Caco-2 (cell line): ENCODE results near the gene ATCAY. TPM values are rescaled to one million over a fixed set of nuclear protein-coding genes. Genes with fewer than 3 reads are reported as not detected.
A peak's percentile ranks its signal among the peaks of the same experiment; 100 is the strongest.

ENCODE experiments used
- BruUV-seq: library from RNA; stranded (reverse); fragments of 400-500 nt; replicated peaks from 2 replicates; lab custom pipeline; 2021; lab: Mats Ljungman, UMichigan
- CTCF ChIA-PET: fragments of 300-600 bp; sonication (Branson Sonifier 250); formaldehyde crosslinking; loops from one replicate; lab custom pipeline; 2022; ENCODE audit warnings: antibody characterized with exemption; lab: Charles Lee
- POLR2A ChIA-PET: fragments of 300-600 bp; sonication (Branson Sonifier 250); formaldehyde crosslinking; loops from one replicate; lab custom pipeline; 2022; ENCODE audit warnings: antibody characterized with exemption; lab: Charles Lee
- DNase-seq, 2 experiments: peaks; one replicate each; pipeline versions ENCODE4 v3.0.0 to v3.0.0-alpha.2; 2020 to 2022
- H3K27me3 ChIP-seq: replicated peaks from 2 replicates; pipeline ENCODE4 v1.6.0; 2011; ENCODE audit warnings: low read length; ENCODE audit not compliant: control insufficient read depth, insufficient read depth
- H3K36me3 ChIP-seq: 2 replicates; pipeline ENCODE4 v1.5.1; 2011; ENCODE audit warnings: low read length; ENCODE audit not compliant: control insufficient read depth, insufficient read depth
- H3K4me1 ChIP-seq: fragments of 250-450 bp; sonication (Bioruptor Pico); 2 replicates; pipeline ENCODE4 v1.5.1; 2020; ENCODE audit warnings: mild to moderate bottlenecking
- H3K4me3 ChIP-seq: 2 replicates; pipeline ENCODE4 v1.5.1; 2011; ENCODE audit warnings: low read depth, mild to moderate bottlenecking, control low read depth, low read length
- H3K9me3 ChIP-seq: fragments of 250-450 bp; sonication (Bioruptor Pico); 2 replicates; pipeline ENCODE4 v1.5.1; 2020; ENCODE audit warnings: mild to moderate bottlenecking, moderate library complexity
- H3K27ac Mint-ChIP-seq: one replicate; pipeline ENCODE4 v1.8.0; 2022; ENCODE audit warnings: mixed read lengths; ENCODE audit not compliant: unreplicated experiment
- H3K27me3 Mint-ChIP-seq: one replicate; pipeline ENCODE4 v1.8.0; 2022; ENCODE audit warnings: mixed read lengths; ENCODE audit not compliant: insufficient read depth, unreplicated experiment
- H3K36me3 Mint-ChIP-seq: one replicate; pipeline ENCODE4 v1.8.0; 2022; ENCODE audit warnings: mild to moderate bottlenecking, mixed read lengths; ENCODE audit not compliant: insufficient read depth, unreplicated experiment
- H3K4me1 Mint-ChIP-seq: one replicate; pipeline ENCODE4 v1.8.0; 2022; ENCODE audit warnings: low read depth, mixed read lengths; ENCODE audit not compliant: unreplicated experiment
- H3K4me3 Mint-ChIP-seq: one replicate; pipeline ENCODE4 v1.8.0; 2022; ENCODE audit warnings: mild to moderate bottlenecking, moderate library complexity, mixed read lengths; ENCODE audit not compliant: unreplicated experiment
- H3K9me3 Mint-ChIP-seq: one replicate; pipeline ENCODE4 v1.8.0; 2022; ENCODE audit warnings: mixed read lengths; ENCODE audit not compliant: unreplicated experiment
- intact Hi-C: fragments of 100-400 bp; cut with micrococcal nuclease; formaldehyde crosslinking; loops from one replicate; pipeline ENCODE4 v1.10.0; 2022; ENCODE audit not compliant: unreplicated experiment
- total RNA-seq: library from RNA; stranded (reverse); gene quantifications from 2 replicates; pipeline ENCODE4 v1.2.3, GENCODE V29; 2022
- TF ChIP-seq, protein P1 (sequence below), 2 experiments: fragments of 200-600 bp in 1 of 2; IDR thresholded peaks; 1 replicate in 1 of 2; 2 replicates in 1 of 2; pipeline versions ENCODE4 v1.5.1 to v1.8.0; 2011 to 2022; ENCODE audit warnings: antibody characterized with exemption in 1 of 2, control low read depth in 1 of 2, inconsistent platforms in 1 of 2, low read depth in 1 of 2, low read length in 1 of 2, mild to moderate bottlenecking in 1 of 2, moderate library complexity in 1 of 2; ENCODE audit not compliant: insufficient read depth in 1 of 2, severe bottlenecking in 1 of 2, unreplicated experiment in 1 of 2

Gene ATCAY
- total RNA-seq, 1 experiment from 2014 or later: not detected

DNA sequence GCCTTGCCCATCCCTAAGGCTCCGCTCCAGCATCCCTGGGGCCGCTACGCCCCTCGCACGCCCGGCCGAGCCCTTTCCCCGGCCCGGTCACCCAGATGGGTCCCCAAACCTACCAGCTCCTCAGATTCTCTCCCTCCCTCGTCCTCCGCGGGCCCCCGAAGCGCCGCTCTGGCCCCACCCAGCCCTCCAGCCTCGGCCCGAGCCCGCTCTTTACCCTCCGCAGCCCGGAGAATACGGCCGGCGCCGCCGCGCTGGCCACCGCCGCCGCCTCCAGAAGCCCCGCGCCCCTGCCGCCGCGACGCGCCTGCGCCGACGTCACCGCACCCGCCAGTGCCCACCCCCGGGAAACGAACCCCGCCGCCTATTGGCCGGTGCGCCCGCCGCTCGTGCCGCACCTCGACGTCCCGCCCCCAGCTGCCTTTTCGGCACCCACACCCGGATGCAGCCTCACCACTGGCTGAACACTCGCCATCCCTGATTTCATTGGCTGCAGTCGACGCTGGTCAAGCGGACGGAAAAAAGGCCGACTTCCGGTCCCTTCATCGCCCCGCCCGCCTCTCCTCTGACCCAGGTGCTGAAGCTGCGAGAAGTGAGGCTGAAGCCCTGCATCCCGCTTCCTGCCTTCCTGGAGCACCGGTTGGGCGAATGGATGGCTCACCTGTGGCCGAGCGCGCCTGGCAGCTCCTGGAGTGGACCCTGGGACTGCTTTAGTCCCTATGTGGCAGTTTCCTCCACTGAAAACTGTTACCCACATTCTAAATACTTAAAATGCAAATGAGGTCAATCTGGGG is 90.5 kb downstream of the ATCAY start, which contains the start of gene DAPK3:
Gene DAPK3 (minus strand): TSS at position 292 of the 791 bp plus-strand sequence. CDS start 1,364 bp downstream, outside the sequence.
- Histone ChIP-seq H3K9me3 (no peaks in the 10 kb centered on the region), H3K27me3 (no peaks in the 10 kb centered on the region), H3K4me1 (peaks cover 28% of the 10 kb centered on the region), H3K36me3 (peaks cover 1% of the 10 kb centered on the region; the same call in 1 of the 2 replicates), H3K4me3 (peak within 1 kb of the TSS; percentile 97)
- ChIA-PET CTCF (interaction anchor here (0.5 to 1.9 kb wide), 6 partner anchors 14 to 229 kb away, joined by 3 to 21 read pairs (median 4); partner anchors contain the start of gene EEF2), POLR2A (interaction anchor here (0.6 to 3.6 kb wide), 5 partner anchors 11 to 431 kb away, joined by 3 to 67 read pairs (median 5); partner anchors contain the start of gene EEF2)
- BruUV-seq: no TSS peak
- TF ChIP-seq, protein P1, sequence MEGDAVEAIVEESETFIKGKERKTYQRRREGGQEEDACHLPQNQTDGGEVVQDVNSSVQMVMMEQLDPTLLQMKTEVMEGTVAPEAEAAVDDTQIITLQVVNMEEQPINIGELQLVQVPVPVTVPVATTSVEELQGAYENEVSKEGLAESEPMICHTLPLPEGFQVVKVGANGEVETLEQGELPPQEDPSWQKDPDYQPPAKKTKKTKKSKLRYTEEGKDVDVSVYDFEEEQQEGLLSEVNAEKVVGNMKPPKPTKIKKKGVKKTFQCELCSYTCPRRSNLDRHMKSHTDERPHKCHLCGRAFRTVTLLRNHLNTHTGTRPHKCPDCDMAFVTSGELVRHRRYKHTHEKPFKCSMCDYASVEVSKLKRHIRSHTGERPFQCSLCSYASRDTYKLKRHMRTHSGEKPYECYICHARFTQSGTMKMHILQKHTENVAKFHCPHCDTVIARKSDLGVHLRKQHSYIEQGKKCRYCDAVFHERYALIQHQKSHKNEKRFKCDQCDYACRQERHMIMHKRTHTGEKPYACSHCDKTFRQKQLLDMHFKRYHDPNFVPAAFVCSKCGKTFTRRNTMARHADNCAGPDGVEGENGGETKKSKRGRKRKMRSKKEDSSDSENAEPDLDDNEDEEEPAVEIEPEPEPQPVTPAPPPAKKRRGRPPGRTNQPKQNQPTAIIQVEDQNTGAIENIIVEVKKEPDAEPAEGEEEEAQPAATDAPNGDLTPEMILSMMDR (IDR thresholded peaks at IDR 0.05; ENCODE audit: insufficient read depth in 1 of 2, low read depth in 1 of 2, low read length in 1 of 2, severe bottlenecking in 1 of 2, unreplicated experiment in 1 of 2): no peak
- peaks cover 22% of the 10 kb centered on the region for H3K4me1 Mint-ChIP-seq
- H3K36me3 Mint-ChIP-seq: peaks cover 67% of the 10 kb centered on the region
- peak within 1 kb of the TSS; percentile 78 for H3K4me3 Mint-ChIP-seq
- intact Hi-C loops: no loop called here
- H3K27ac Mint-ChIP-seq: peak within 1 kb of the TSS; percentile 79
- no peaks in the 10 kb centered on the region for H3K27me3 Mint-ChIP-seq
- no peaks in the 10 kb centered on the region for H3K9me3 Mint-ChIP-seq
- DNase-seq: peak; percentile 98

DNA sequence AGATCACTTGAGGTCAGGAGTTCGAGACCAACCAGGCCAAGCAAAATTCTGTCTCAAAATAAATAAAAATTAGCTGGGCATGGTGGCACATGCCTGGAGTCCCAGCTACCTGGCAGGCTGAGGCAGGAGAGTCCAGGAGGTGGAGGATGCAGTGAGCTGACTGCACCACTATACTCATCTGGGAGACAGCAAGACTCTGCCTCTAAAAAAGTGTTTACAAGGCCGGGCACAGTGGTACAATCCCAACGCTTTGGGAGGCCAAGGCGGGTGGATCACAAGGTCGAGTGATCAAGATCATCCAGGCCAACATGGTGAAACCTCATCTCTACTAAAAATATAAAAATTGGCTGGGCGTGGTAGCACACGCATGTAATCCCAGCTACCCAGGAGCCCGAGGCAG is 94.7 kb downstream of the ATCAY start:
- no peak overlapping the region for H3K27ac Mint-ChIP-seq
- no TSS peak for BruUV-seq
- H3K36me3 ChIP-seq: peaks cover 19% of the 10 kb centered on the region
- ChIA-PET POLR2A (no interaction called here), CTCF (interaction anchor here (0.6 to 0.7 kb wide), 2 partner anchors 9 to 13 kb away, joined by 5 to 7 read pairs; no protein-coding TSS in a partner anchor)
- no peak for DNase-seq
- no peak overlapping the region for H3K4me3 Mint-ChIP-seq
- intact Hi-C loops: no loop called here
- peaks cover 68% of the 10 kb centered on the region for H3K36me3 Mint-ChIP-seq
- no peaks in the 10 kb centered on the region for H3K4me1 ChIP-seq
- TF ChIP-seq, protein P1 (IDR thresholded peaks at IDR 0.05; ENCODE audit: insufficient read depth in 1 of 2, low read depth in 1 of 2, low read length in 1 of 2, severe bottlenecking in 1 of 2, unreplicated experiment in 1 of 2): no peak
- H3K4me3 ChIP-seq: no peak overlapping the region
- no peaks in the 10 kb centered on the region for H3K27me3 ChIP-seq
- no peaks in the 10 kb centered on the region for H3K9me3 Mint-ChIP-seq
- no peaks in the 10 kb centered on the region for H3K9me3 ChIP-seq
- peaks cover 2% of the 10 kb centered on the region for H3K4me1 Mint-ChIP-seq
- H3K27me3 Mint-ChIP-seq: no peaks in the 10 kb centered on the region

DNA sequence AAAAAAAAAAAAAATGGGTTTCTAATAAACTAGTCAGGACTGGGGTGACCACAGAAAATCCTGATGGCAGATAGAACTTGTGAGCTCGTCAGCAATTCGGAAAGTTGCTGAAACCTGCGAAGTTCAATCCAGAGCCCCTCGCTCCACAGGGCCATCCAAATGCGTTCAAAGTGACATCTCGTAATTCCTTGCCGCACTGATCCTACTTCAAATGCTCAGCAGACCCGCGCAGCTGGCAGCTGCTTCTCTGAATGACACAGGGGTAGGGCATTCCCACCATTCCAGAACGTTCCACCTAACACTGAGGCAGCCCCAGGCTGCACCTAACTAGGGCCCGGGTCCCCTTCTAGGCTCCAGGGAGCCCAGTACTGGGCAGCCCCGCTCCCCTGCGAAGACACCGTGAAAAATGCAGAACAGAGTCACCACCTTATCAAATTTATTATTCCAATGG is 95.2 kb downstream of the ATCAY start:
- intact Hi-C loops: no loop called here
- no peaks in the 10 kb centered on the region for H3K9me3 Mint-ChIP-seq
- H3K4me1 ChIP-seq: no peaks in the 10 kb centered on the region
- no peak overlapping the region for H3K27ac Mint-ChIP-seq
- H3K36me3 Mint-ChIP-seq: peaks cover 68% of the 10 kb centered on the region
- H3K27me3 ChIP-seq: no peaks in the 10 kb centered on the region
- DNase-seq: no peak
- H3K4me1 Mint-ChIP-seq: no peaks in the 10 kb centered on the region
- POLR2A ChIA-PET: no interaction called here
- no peak overlapping the region for H3K4me3 Mint-ChIP-seq
- CTCF ChIA-PET: interaction anchor here (0.7 kb wide), 1 partner anchor 8 kb away, joined by 5 read pairs; no protein-coding TSS in a partner anchor
- TF ChIP-seq, protein P1 (IDR thresholded peaks at IDR 0.05; ENCODE audit: insufficient read depth in 1 of 2, low read depth in 1 of 2, low read length in 1 of 2, severe bottlenecking in 1 of 2, unreplicated experiment in 1 of 2): no peak
- BruUV-seq: no TSS peak
- no peak overlapping the region for H3K4me3 ChIP-seq
- H3K36me3 ChIP-seq: peaks cover 20% of the 10 kb centered on the region
- H3K27me3 Mint-ChIP-seq: no peaks in the 10 kb centered on the region
- H3K9me3 ChIP-seq: no peaks in the 10 kb centered on the region
